ENCODE measurements around the gene SNCAIP.

Gene SNCAIP

GRCh38 chr5:122291000-122291901 lies 20.8 kb upstream of the SNCAIP start:
- no peaks in the 10 kb centered on the region for H3K36me3 ChIP-seq (ENCODE audit: insufficient read depth, low read length)
- DNase-seq (ENCODE audit: low read depth, low spot score) = no peak
- no peaks in the 10 kb centered on the region for H3K9me3 ChIP-seq (ENCODE audit: low read depth, low read length)
- no peak overlapping the region for H3K4me3 ChIP-seq
- H3K9ac ChIP-seq (ENCODE audit: insufficient read length) = no peak overlapping the region
- no peak overlapping the region for H3K27ac ChIP-seq
- no peak for TF ChIP-seq FOXP2 (optimal IDR thresholded peaks at IDR 0.05; ENCODE audit: control extremely low read depth, extremely low read length, insufficient read depth)
- no peak for TF ChIP-seq POLR2AphosphoS5 (IDR thresholded peaks at IDR 0.05; ENCODE audit: borderline replicate concordance, low read depth, low read length)
- TF ChIP-seq EZH2 (IDR thresholded peaks at IDR 0.05) = no peak

GRCh38 chr5:122292332-122292731 lies 19.7 kb upstream of the SNCAIP start:
- Histone ChIP-seq H3K36me3 (ENCODE audit: insufficient read depth, low read length) (no peaks in the 10 kb centered on the region), H3K4me3 (no peak overlapping the region), H3K9ac (ENCODE audit: insufficient read length) (no peak overlapping the region), H3K27ac (no peak overlapping the region), H3K9me3 (ENCODE audit: low read depth, low read length) (no peaks in the 10 kb centered on the region)
- TF ChIP-seq FOXP2 (optimal IDR thresholded peaks at IDR 0.05; ENCODE audit: control extremely low read depth, extremely low read length, insufficient read depth) (no peak), EZH2 (IDR thresholded peaks at IDR 0.05) (no peak), POLR2AphosphoS5 (IDR thresholded peaks at IDR 0.05; ENCODE audit: borderline replicate concordance, low read depth, low read length) (no peak)
- no peak for DNase-seq (ENCODE audit: low read depth, low spot score)

GRCh38 chr5:122295138-122295537 lies 16.9 kb upstream of the SNCAIP start:
- no peak overlapping the region for H3K27ac ChIP-seq
- H3K9ac ChIP-seq (ENCODE audit: insufficient read length) = no peak overlapping the region
- no peaks in the 10 kb centered on the region for H3K9me3 ChIP-seq (ENCODE audit: low read depth, low read length)
- TF ChIP-seq EZH2 (IDR thresholded peaks at IDR 0.05) = no peak
- TF ChIP-seq POLR2AphosphoS5 (IDR thresholded peaks at IDR 0.05; ENCODE audit: borderline replicate concordance, low read depth, low read length) = no peak
- TF ChIP-seq FOXP2 (optimal IDR thresholded peaks at IDR 0.05; ENCODE audit: control extremely low read depth, extremely low read length, insufficient read depth) = no peak
- no peak for DNase-seq (ENCODE audit: low read depth, low spot score)
- H3K4me3 ChIP-seq = no peak overlapping the region
- no peaks in the 10 kb centered on the region for H3K36me3 ChIP-seq (ENCODE audit: insufficient read depth, low read length)

- H3K4me3 ChIP-seq = no peak overlapping the region
- H3K9me3 ChIP-seq (ENCODE audit: low read depth, low read length) = no peaks in the 10 kb centered on the region
- TF ChIP-seq POLR2AphosphoS5 (IDR thresholded peaks at IDR 0.05; ENCODE audit: borderline replicate concordance, low read depth, low read length) = no peak
- no peak for TF ChIP-seq EZH2 (IDR thresholded peaks at IDR 0.05)
- H3K27ac ChIP-seq = no peak overlapping the region
- no peak overlapping the region for H3K9ac ChIP-seq (ENCODE audit: insufficient read length)
- H3K36me3 ChIP-seq (ENCODE audit: insufficient read depth, low read length) = no peaks in the 10 kb centered on the region
- DNase-seq (ENCODE audit: low read depth, low spot score) = no peak
Observed at GRCh38 chr5:122296871-122297270, 15.2 kb upstream of the SNCAIP start.

DNA sequence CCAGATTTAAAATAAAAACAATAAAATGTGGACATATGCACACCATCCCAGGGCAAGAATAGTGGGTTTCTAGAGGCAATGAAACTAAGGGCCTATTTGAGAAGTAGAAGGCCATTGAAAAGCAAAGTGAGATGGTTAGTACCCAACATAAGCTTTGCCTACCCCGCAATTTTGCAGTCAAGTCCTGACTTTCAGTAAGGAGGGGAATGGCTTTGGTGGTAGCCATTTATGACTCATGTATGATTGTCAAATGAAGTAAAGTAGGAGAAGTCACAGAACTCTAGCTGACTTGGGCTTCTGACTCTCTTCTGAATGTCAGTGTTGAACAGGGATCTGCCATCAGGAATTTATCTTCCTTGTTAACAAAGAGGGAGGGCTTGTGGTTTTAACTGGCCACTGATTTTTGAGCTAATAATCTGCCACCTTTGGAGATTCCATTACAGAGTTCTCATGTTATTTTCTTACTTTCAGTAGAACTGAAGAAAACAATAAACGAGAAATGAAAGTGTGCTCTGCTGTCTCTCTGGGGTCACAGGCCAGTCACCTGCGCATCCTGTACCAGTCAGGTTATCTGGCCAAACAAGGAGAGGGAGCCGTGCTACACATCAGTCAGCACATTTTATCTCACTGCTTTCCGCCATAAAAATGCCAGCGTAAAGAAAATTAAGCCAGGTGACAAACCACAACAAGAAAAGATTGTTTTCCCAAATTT lies 14.3 kb upstream of the SNCAIP start:
- no peak for TF ChIP-seq FOXP2 (optimal IDR thresholded peaks at IDR 0.05; ENCODE audit: control extremely low read depth, extremely low read length, insufficient read depth)
- TF ChIP-seq EZH2 (IDR thresholded peaks at IDR 0.05) = no peak
- no peak for TF ChIP-seq POLR2AphosphoS5 (IDR thresholded peaks at IDR 0.05; ENCODE audit: borderline replicate concordance, low read depth, low read length)
- no peak overlapping the region for H3K4me3 ChIP-seq
- no peaks in the 10 kb centered on the region for H3K36me3 ChIP-seq (ENCODE audit: insufficient read depth, low read length)
- H3K9ac ChIP-seq (ENCODE audit: insufficient read length) = no peak overlapping the region
- no peak for DNase-seq (ENCODE audit: low read depth, low spot score)
- H3K27ac ChIP-seq = no peak overlapping the region
- H3K9me3 ChIP-seq (ENCODE audit: low read depth, low read length) = no peaks in the 10 kb centered on the region

GRCh38 chr5:122300374-122300773 lies 11.7 kb upstream of the SNCAIP start:
- H3K27ac ChIP-seq = no peak overlapping the region
- H3K9ac ChIP-seq (ENCODE audit: insufficient read length) = no peak overlapping the region
- no peaks in the 10 kb centered on the region for H3K36me3 ChIP-seq (ENCODE audit: insufficient read depth, low read length)
- H3K4me3 ChIP-seq = no peak overlapping the region
- no peak for DNase-seq (ENCODE audit: low read depth, low spot score)
- H3K9me3 ChIP-seq (ENCODE audit: low read depth, low read length) = no peaks in the 10 kb centered on the region
- TF ChIP-seq FOXP2 (optimal IDR thresholded peaks at IDR 0.05; ENCODE audit: control extremely low read depth, extremely low read length, insufficient read depth) (no peak), EZH2 (IDR thresholded peaks at IDR 0.05) (no peak), POLR2AphosphoS5 (IDR thresholded peaks at IDR 0.05; ENCODE audit: borderline replicate concordance, low read depth, low read length) (no peak)

DNA sequence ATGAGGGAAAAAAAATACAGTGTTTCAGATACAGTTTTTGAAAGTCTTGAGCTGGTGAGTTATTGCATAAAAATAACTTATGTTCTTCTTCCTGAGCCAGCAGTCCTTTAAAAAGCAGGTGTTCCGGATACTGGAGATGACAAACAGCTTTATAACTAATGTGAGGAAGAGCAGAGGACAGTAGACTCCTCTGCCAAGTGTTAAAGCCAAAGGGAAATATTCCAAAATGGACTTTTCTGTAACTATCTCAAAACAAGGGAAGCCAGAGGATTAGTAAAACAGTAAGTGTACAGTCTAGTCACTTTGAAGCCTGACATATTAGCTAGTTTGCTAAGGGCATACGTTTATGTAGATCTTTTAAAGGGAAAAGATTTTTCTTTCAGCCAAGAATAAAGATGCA lies 11.0 kb upstream of the SNCAIP start:
- H3K4me3 ChIP-seq = no peak overlapping the region

GRCh38 chr5:122304471-122305215 lies 7.4 kb upstream of the SNCAIP start:
- no peaks in the 10 kb centered on the region for H3K36me3 ChIP-seq (ENCODE audit: insufficient read depth, low read length)
- no peak overlapping the region for H3K27ac ChIP-seq
- no peak overlapping the region for H3K9ac ChIP-seq (ENCODE audit: insufficient read length)
- TF ChIP-seq FOXP2 (optimal IDR thresholded peaks at IDR 0.05; ENCODE audit: control extremely low read depth, extremely low read length, insufficient read depth) = no peak
- TF ChIP-seq POLR2AphosphoS5 (IDR thresholded peaks at IDR 0.05; ENCODE audit: borderline replicate concordance, low read depth, low read length) = no peak
- no peak for TF ChIP-seq EZH2 (IDR thresholded peaks at IDR 0.05)
- H3K9me3 ChIP-seq (ENCODE audit: low read depth, low read length) = no peaks in the 10 kb centered on the region
- DNase-seq (ENCODE audit: low read depth, low spot score) = no peak
- no peak overlapping the region for H3K4me3 ChIP-seq

More for the DNA sequence above, 11.0 kb upstream of the SNCAIP start:
- Histone ChIP-seq H3K9ac (ENCODE audit: insufficient read length) (no peak overlapping the region), H3K27ac (no peak overlapping the region), H3K9me3 (ENCODE audit: low read depth, low read length) (no peaks in the 10 kb centered on the region), H3K36me3 (ENCODE audit: insufficient read depth, low read length) (no peaks in the 10 kb centered on the region)
- DNase-seq (ENCODE audit: low read depth, low spot score) = no peak
- TF ChIP-seq EZH2 (IDR thresholded peaks at IDR 0.05) (no peak), FOXP2 (optimal IDR thresholded peaks at IDR 0.05; ENCODE audit: control extremely low read depth, extremely low read length, insufficient read depth) (no peak), POLR2AphosphoS5 (IDR thresholded peaks at IDR 0.05; ENCODE audit: borderline replicate concordance, low read depth, low read length) (no peak)

All from SK-N-MC (cell line).